OCI-LY7 (cell line): Measurements from ENCODE around the gene GRB10. TPM values are rescaled to one million over a fixed set of nuclear protein-coding genes. Genes with fewer than 3 reads are reported as not detected.

Experiments used
- BruUV-seq: library from RNA; stranded (reverse); fragments of 400-500 nt; replicated peaks from 2 replicates; lab custom pipeline; 2021; lab: Mats Ljungman, UMichigan
- CTCF ChIA-PET: fragments of 300-600 bp; sonication (Branson Sonifier 250); formaldehyde crosslinking; loops from one replicate; lab custom pipeline; 2022; ENCODE audit warnings: antibody characterized with exemption; ENCODE audit not compliant: unreplicated experiment; lab: Charles Lee
- POLR2A ChIA-PET: fragments of 300-600 bp; sonication (Branson Sonifier 250); formaldehyde crosslinking; loops from one replicate; lab custom pipeline; 2022; ENCODE audit warnings: antibody characterized with exemption; lab: Charles Lee
- DNase-seq: peaks from one replicate; pipeline ENCODE4 v3.0.0-alpha.2; 2015; ENCODE audit warnings: low spot score
- H2AFZ ChIP-seq: fragments of 200-600 bp; sonication (generic), shearing (Covaris generic); 2 replicates; pipeline ENCODE4 v1.6.1; 2014; ENCODE audit warnings: mild to moderate bottlenecking, antibody characterized with exemption, low read length, moderate library complexity
- H3K27ac ChIP-seq: fragments of 200-600 bp; sonication (generic); 2 replicates; pipeline ENCODE4 v1.5.1; 2014; ENCODE audit warnings: mixed run types, low read depth, mild to moderate bottlenecking, moderate library complexity, low read length, inconsistent platforms; ENCODE audit not compliant: poor library complexity, severe bottlenecking
- H3K36me3 ChIP-seq: fragments of 200-600 bp; sonication (generic); 2 replicates; pipeline ENCODE4 v1.6.1; 2014; ENCODE audit warnings: mild to moderate bottlenecking, antibody characterized with exemption, low read length, moderate library complexity, mixed read lengths; ENCODE audit not compliant: insufficient read depth
- H3K4me1 ChIP-seq: fragments of 200-600 bp; sonication (generic); 2 replicates; pipeline ENCODE4 v1.5.1; 2014; ENCODE audit warnings: mild to moderate bottlenecking, low read length; ENCODE audit not compliant: insufficient read depth, poor library complexity, severe bottlenecking
- H3K4me2 ChIP-seq: fragments of 200-600 bp; sonication (generic); 2 replicates; pipeline ENCODE4 v1.6.1; 2014; ENCODE audit warnings: mild to moderate bottlenecking, low read length
- H3K4me3 ChIP-seq: fragments of 200-600 bp; sonication (generic); 2 replicates; pipeline ENCODE4 v1.5.1; 2014; ENCODE audit warnings: mild to moderate bottlenecking, low read depth, low read length; ENCODE audit not compliant: poor library complexity, severe bottlenecking
- H3K79me2 ChIP-seq: fragments of 200-600 bp; sonication (generic); 2 replicates; pipeline ENCODE4 v1.6.1; 2016; ENCODE audit warnings: low read depth, mild to moderate bottlenecking, low read length, moderate library complexity, mixed read lengths; ENCODE audit not compliant: insufficient read depth
- H3K9me2 ChIP-seq: fragments of 200-600 bp; sonication (generic); 2 replicates; pipeline ENCODE4 v1.6.1; 2016; ENCODE audit warnings: mild to moderate bottlenecking, low read length, mixed read lengths; ENCODE audit not compliant: insufficient read depth
- H3K9me3 ChIP-seq: fragments of 200-600 bp; sonication (generic); 2 replicates; pipeline ENCODE4 v1.6.1; 2014; ENCODE audit warnings: mild to moderate bottlenecking, mixed run types, low read length, mixed read lengths
- H4K20me1 ChIP-seq: fragments of 200-600 bp; sonication (generic); 2 replicates; pipeline ENCODE4 v1.6.1; 2014; ENCODE audit warnings: mild to moderate bottlenecking, antibody characterized with exemption, low read length, moderate library complexity, mixed read lengths; ENCODE audit not compliant: insufficient read depth
- CTCF ChIP-seq: fragments of 200-600 bp; sonication (generic); conservative IDR thresholded peaks from 2 replicates; pipeline ENCODE4 v1.5.1; 2014; ENCODE audit warnings: mild to moderate bottlenecking, antibody characterized with exemption, low read length, moderate library complexity, mixed read lengths
- EZH2phosphoT487 ChIP-seq: fragments of 200-600 bp; sonication (generic); IDR thresholded peaks from 2 replicates; pipeline ENCODE4 v1.6.1; 2018; ENCODE audit warnings: low read depth, borderline replicate concordance, mild to moderate bottlenecking, mixed run types, antibody characterized with exemption, low read length, moderate library complexity, mixed read lengths
- intact Hi-C: fragments of 100-400 bp; cut with micrococcal nuclease; formaldehyde crosslinking; loops from one replicate; pipeline ENCODE4 v1.10.0; 2022; ENCODE audit not compliant: unreplicated experiment
- total RNA-seq, 2 experiments: library from RNA; depleted of rRNA in 1 of 2; stranded (reverse); fragments of >200 nt in 1 of 2; shearing (Covaris generic) in 1 of 2; gene quantifications; 2 replicates each; pipeline ENCODE4 v1.2.3, GENCODE V29; 2014 to 2022

GRB10 gene
- total RNA-seq, 2 experiments from 2014 or later: not detected

DNA sequence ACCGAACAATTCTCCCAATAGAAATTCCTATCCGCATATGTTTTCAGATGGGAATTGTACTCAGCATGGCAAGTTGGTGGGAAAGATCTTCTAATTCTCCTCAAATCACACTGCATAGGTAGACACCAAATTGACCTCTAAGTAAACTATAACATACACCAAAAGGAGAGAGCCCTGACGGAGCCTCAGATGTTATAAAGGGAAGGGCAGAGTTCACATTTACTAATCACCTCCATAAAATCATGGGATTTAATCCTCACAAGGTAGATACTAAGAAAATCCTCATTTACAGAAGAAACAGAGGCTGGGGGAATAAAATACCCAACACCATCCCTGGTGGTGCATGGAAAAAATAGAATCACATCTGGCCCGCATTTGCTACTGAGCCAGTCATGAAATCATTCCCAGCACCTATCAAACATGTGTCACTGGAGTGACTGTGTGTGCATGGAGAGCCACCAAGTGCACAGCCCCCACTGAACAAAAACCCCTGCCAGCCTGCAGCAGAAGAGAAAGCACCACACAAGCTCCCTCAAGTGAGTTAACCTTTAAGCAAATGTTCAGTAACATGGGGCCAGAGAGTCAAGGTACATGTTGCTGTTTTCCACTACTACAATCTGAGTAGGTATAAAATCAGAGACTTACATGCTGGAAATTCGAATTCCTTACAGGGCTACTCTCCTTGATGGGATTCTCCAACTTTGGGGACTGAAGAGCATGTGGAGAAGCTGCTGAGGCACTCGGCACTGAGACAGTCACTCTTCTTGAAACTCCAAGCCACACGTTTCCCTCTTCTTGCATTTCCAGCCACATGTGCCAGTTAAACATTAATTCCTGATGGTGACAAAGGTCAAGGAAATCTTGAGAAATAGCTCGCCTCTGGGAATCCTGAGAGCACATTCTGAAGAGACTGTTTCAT lies 217.8 kb downstream of the GRB10 start, which contains the start of gene DDC:
DDC (minus strand) TSS at position 766 of the 919 bp plus-strand sequence. CDS start 21,320 bp downstream, outside the sequence.
- Histone ChIP-seq H3K4me3 (no peak within 1 kb of the TSS), H3K9me3 (no peaks in the 10 kb centered on the region), H3K36me3 (no peaks in the 10 kb centered on the region), H3K79me2 (no peaks in the 10 kb centered on the region), H3K27ac (no peak within 1 kb of the TSS), H4K20me1 (no peaks in the 10 kb centered on the region), H2AFZ (no peak within 1 kb of the TSS), H3K9me2 (no peaks in the 10 kb centered on the region), H3K4me1 (no peaks in the 10 kb centered on the region), H3K4me2 (no peak within 1 kb of the TSS)
- TF ChIP-seq EZH2phosphoT487 (no peak), CTCF (no peak)
- CTCF ChIA-PET: no interaction called here
- no peak for DNase-seq
- intact Hi-C loops: no loop called here
- BruUV-seq: no TSS peak
- POLR2A ChIA-PET: no interaction called here

DNA sequence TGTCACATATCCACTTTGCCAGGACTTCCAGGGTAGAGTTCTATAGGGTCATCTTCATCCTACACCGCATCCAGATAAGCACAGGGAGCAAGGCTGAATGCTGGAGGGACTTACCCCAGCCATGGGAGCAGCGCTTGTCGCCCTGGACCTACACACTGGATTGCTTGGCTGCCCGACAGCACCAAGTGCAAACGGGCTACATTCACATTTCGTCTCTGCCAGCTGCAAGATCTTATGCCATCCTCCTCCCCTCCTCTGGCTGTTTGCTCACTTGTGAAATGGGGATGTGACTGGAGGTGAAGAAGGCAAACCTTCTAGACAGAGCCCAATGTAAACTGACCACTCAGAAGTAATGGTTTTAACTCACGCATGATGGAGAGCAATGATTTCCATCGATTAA lies 218.5 kb downstream of the GRB10 start:
- no peaks in the 10 kb centered on the region for H4K20me1 ChIP-seq
- ChIA-PET CTCF (no interaction called here), POLR2A (no interaction called here)
- intact Hi-C loops: no loop called here
- BruUV-seq: no TSS peak
- DNase-seq: no peak
- H3K9me2 ChIP-seq: no peaks in the 10 kb centered on the region
- no peaks in the 10 kb centered on the region for H3K79me2 ChIP-seq
- no peak overlapping the region for H2AFZ ChIP-seq
- no peak overlapping the region for H3K27ac ChIP-seq
- TF ChIP-seq CTCF: no peak
- no peak for TF ChIP-seq EZH2phosphoT487
- no peaks in the 10 kb centered on the region for H3K9me3 ChIP-seq
- no peaks in the 10 kb centered on the region for H3K4me1 ChIP-seq
- no peak overlapping the region for H3K4me2 ChIP-seq
- H3K36me3 ChIP-seq: no peaks in the 10 kb centered on the region
- no peak overlapping the region for H3K4me3 ChIP-seq

DNA sequence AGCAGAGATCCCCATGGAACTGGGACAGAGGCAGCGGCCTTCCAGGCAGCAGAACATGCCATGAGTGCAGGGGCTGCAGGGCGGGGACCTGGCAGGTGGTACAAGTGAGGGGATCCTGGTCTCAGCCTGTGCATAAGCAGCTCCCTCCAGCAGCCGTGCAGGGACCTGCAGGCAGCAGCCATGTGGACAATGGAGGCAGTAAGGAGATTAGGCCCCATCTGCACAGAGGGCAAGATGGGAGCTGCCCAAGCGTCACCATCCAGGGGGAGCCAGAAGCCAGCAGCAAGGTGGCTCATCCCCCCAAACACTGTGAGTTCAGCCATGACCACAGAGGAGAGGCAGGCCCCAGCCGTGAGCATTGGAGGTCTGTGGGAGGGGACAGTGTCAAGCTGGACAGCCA lies 220.6 kb downstream of the GRB10 start:
- ChIA-PET POLR2A (interaction anchor here (0.5 kb wide), 1 partner anchor 66 kb away, joined by 3 read pairs; no protein-coding TSS in a partner anchor), CTCF (no interaction called here)
- TF ChIP-seq CTCF: no peak
- no peak for TF ChIP-seq EZH2phosphoT487
- DNase-seq: no peak
- Histone ChIP-seq H3K27ac (no peak overlapping the region), H4K20me1 (no peaks in the 10 kb centered on the region), H3K4me3 (no peak overlapping the region), H3K9me2 (no peaks in the 10 kb centered on the region), H3K4me1 (no peaks in the 10 kb centered on the region), H2AFZ (no peak overlapping the region), H3K4me2 (no peak overlapping the region), H3K9me3 (no peaks in the 10 kb centered on the region), H3K79me2 (no peaks in the 10 kb centered on the region), H3K36me3 (no peaks in the 10 kb centered on the region)
- no TSS peak for BruUV-seq
- intact Hi-C loops: no loop called here
